Neural cell (in vitro differentiated cells): ENCODE results near the gene IRF1. TPM values are rescaled to one million over a fixed set of nuclear protein-coding genes. Genes with fewer than 3 reads are reported as not detected.

Experiments
- H2AFZ ChIP-seq: fragments of 200-600, 300-800 bp; sonication (generic), shearing (Covaris generic); 2 replicates; pipeline ENCODE4 v1.6.0; 2014; ENCODE audit warnings: low read depth, mild to moderate bottlenecking, antibody characterized with exemption, low read length, moderate library complexity
- H3F3A ChIP-seq: fragments of 200-600 bp; shearing (Covaris generic); 2 replicates; pipeline ENCODE4 v1.6.1; 2016; ENCODE audit warnings: mild to moderate bottlenecking, moderate library complexity, mixed read lengths, antibody characterized with exemption, low read length; ENCODE audit not compliant: insufficient read depth, poor library complexity, severe bottlenecking
- H3K27ac ChIP-seq: fragments of 200-600, 300-800 bp; sonication (generic), shearing (Covaris generic); 2 replicates; pipeline ENCODE4 v1.5.1; 2014; ENCODE audit warnings: mild to moderate bottlenecking, low read length, moderate library complexity
- H3K27me3 ChIP-seq: fragments of 300-800, 200-600 bp; sonication (generic), shearing (Covaris generic); 2 replicates; pipeline ENCODE4 v1.6.0; 2014; ENCODE audit warnings: mild to moderate bottlenecking, low read depth, low read length, moderate library complexity; ENCODE audit not compliant: insufficient read depth
- H3K36me3 ChIP-seq: fragments of 300-800, 200-600 bp; sonication (generic), shearing (Covaris generic); 2 replicates; pipeline ENCODE4 v1.5.1; 2014; ENCODE audit warnings: mild to moderate bottlenecking, antibody characterized with exemption, low read length, moderate library complexity; ENCODE audit not compliant: insufficient read depth
- H3K4me2 ChIP-seq: fragments of 300-800, 200-600 bp; sonication (generic), shearing (Covaris generic); 2 replicates; pipeline ENCODE4 v1.6.0; 2014; ENCODE audit warnings: mild to moderate bottlenecking, low read length
- H3K4me3 ChIP-seq: fragments of 300-800, 200-600 bp; sonication (generic), shearing (Covaris generic); 2 replicates; pipeline ENCODE4 v1.5.1; 2014; ENCODE audit warnings: mild to moderate bottlenecking, low read length, moderate library complexity
- H3K79me2 ChIP-seq: fragments of 200-600 bp; shearing (Covaris generic); replicated peaks from 2 replicates; pipeline ENCODE4 v1.6.0; 2014; ENCODE audit warnings: mild to moderate bottlenecking, low read length, moderate library complexity; ENCODE audit not compliant: insufficient read depth
- H3K9ac ChIP-seq: fragments of 300-800, 200-600 bp; sonication (generic), shearing (Covaris generic); 2 replicates; pipeline ENCODE4 v1.6.1; 2016; ENCODE audit warnings: mild to moderate bottlenecking, low read length, mixed read lengths
- H3K9me2 ChIP-seq: fragments of 200-600 bp; shearing (Covaris generic); 2 replicates; pipeline ENCODE4 v1.6.1; 2016; ENCODE audit warnings: mild to moderate bottlenecking, low read length, mixed read lengths; ENCODE audit not compliant: insufficient read depth
- H3K9me3 ChIP-seq: fragments of 200-600, 300-800 bp; sonication (generic), shearing (Covaris generic); 2 replicates; pipeline ENCODE4 v1.6.1; 2016; ENCODE audit warnings: mild to moderate bottlenecking, mixed run types, low read length, moderate library complexity, mixed read lengths
- H4K20me1 ChIP-seq: fragments of 200-600 bp; shearing (Covaris generic); 2 replicates; pipeline ENCODE4 v1.6.1; 2016; ENCODE audit warnings: mild to moderate bottlenecking, mixed run types; ENCODE audit not compliant: insufficient read depth
- CTCF ChIP-seq: fragments of 450-650 bp; IDR thresholded peaks from 2 replicates; pipeline ENCODE4 v1.5.1; 2014; ENCODE audit warnings: antibody characterized with exemption, mild to moderate bottlenecking, moderate library complexity; ENCODE audit not compliant: poor library complexity, severe bottlenecking
- EP300 ChIP-seq: fragments of 450-650 bp; conservative IDR thresholded peaks from 2 replicates; pipeline ENCODE4 v1.6.1; 2014; ENCODE audit warnings: antibody characterized with exemption, mild to moderate bottlenecking, moderate library complexity; ENCODE audit not compliant: poor library complexity, severe bottlenecking
- EZH2 ChIP-seq: fragments of 200-600, 300-800 bp; shearing (Covaris generic), sonication (generic); IDR thresholded peaks from 2 replicates; pipeline ENCODE4 v1.6.1; 2014; ENCODE audit warnings: antibody characterized with exemption, low read length, borderline replicate concordance, mild to moderate bottlenecking; ENCODE audit not compliant: insufficient read depth, poor library complexity, severe bottlenecking
- MXI1 ChIP-seq: fragments of 450-650 bp; conservative IDR thresholded peaks from 2 replicates; pipeline ENCODE4 v1.6.1; 2014; ENCODE audit warnings: antibody characterized with exemption, mild to moderate bottlenecking; ENCODE audit not compliant: poor library complexity, severe bottlenecking
- POLR2AphosphoS5 ChIP-seq: IDR thresholded peaks from 2 replicates; pipeline ENCODE4 v1.6.1; 2012
- RAD21 ChIP-seq: fragments of 450-650 bp; conservative IDR thresholded peaks from 2 replicates; pipeline ENCODE4 v1.6.1; 2014; ENCODE audit warnings: antibody characterized with exemption, mild to moderate bottlenecking, moderate library complexity
- REST ChIP-seq: IDR thresholded peaks from 2 replicates; pipeline ENCODE4 v1.6.1; 2012; ENCODE audit warnings: borderline replicate concordance
- SMC3 ChIP-seq: fragments of 450-650 bp; conservative IDR thresholded peaks from 2 replicates; pipeline ENCODE4 v1.6.1; 2014; ENCODE audit warnings: antibody characterized with exemption, mild to moderate bottlenecking, moderate library complexity; ENCODE audit not compliant: poor library complexity
- TAF1 ChIP-seq: IDR thresholded peaks from 2 replicates; pipeline ENCODE4 v1.6.1; 2012; ENCODE audit warnings: low read depth
- polyA plus RNA-seq: library from polyadenylated mRNA; depleted of rRNA; stranded (reverse); fragments of >200 nt; gene quantifications from 2 replicates; pipeline ENCODE4 v1.2.3, GENCODE V29; 2014

Gene IRF1
- polyA plus RNA-seq, 1 donor from 2014 or later = 0.67 TPM

- H3K9ac ChIP-seq = no peak overlapping the region
- no peaks in the 10 kb centered on the region for H3K36me3 ChIP-seq
- no peaks in the 10 kb centered on the region for H3K9me2 ChIP-seq
- no peak overlapping the region for H3K4me2 ChIP-seq
- H3K79me2 ChIP-seq = no peaks in the 10 kb centered on the region
- no peaks in the 10 kb centered on the region for H4K20me1 ChIP-seq
- TF ChIP-seq MXI1 = no peak
- TF ChIP-seq CTCF = no peak
- TF ChIP-seq POLR2AphosphoS5 = no peak
- TF ChIP-seq TAF1 = no peak
- no peak for TF ChIP-seq EZH2
- no peak for TF ChIP-seq RAD21
- TF ChIP-seq SMC3 = no peak
- no peak for TF ChIP-seq EP300
- no peaks in the 10 kb centered on the region for H3K27me3 ChIP-seq
- H3K4me3 ChIP-seq = no peak overlapping the region
- no peaks in the 10 kb centered on the region for H3F3A ChIP-seq
- H3K9me3 ChIP-seq = no peaks in the 10 kb centered on the region
- no peak overlapping the region for H3K27ac ChIP-seq
- no peak overlapping the region for H2AFZ ChIP-seq
These were observed 45.0 kb downstream of the IRF1 start for GRCh38 chr5:132445640-132445923.

GRCh38 chr5:132444841-132445639, 45.5 kb downstream of the IRF1 start:
- Histone ChIP-seq H3K9me2 (no peaks in the 10 kb centered on the region), H3K27ac (no peak overlapping the region), H3K36me3 (no peaks in the 10 kb centered on the region)

More at GRCh38 chr5:132444841-132445639, 45.5 kb downstream of the IRF1 start:
- Histone ChIP-seq H4K20me1 (no peaks in the 10 kb centered on the region), H3K4me2 (no peak overlapping the region), H3F3A (no peaks in the 10 kb centered on the region), H3K4me3 (no peak overlapping the region), H3K27me3 (no peaks in the 10 kb centered on the region), H3K9ac (no peak overlapping the region), H3K9me3 (no peaks in the 10 kb centered on the region), H3K79me2 (no peaks in the 10 kb centered on the region), H2AFZ (no peak overlapping the region)
- TF ChIP-seq MXI1 (no peak), POLR2AphosphoS5 (no peak), TAF1 (no peak), RAD21 (no peak), SMC3 (no peak), EP300 (no peak), REST (no peak), CTCF (no peak), EZH2 (no peak)
